PC-9 (cell line): Measurements from ENCODE around the gene WDR7.

Experiments used
- CTCF ChIP-seq: fragments of 200-600 bp; sonication (generic); conservative IDR thresholded peaks from 2 replicates; pipeline ENCODE4 v1.6.1; 2017; ENCODE audit warnings: mixed run types, antibody characterized with exemption, mild to moderate bottlenecking, moderate library complexity
- EZH2 ChIP-seq: fragments of 200-600 bp; sonication (generic); IDR thresholded peaks from 2 replicates; pipeline ENCODE4 v1.8.0; 2017; ENCODE audit warnings: antibody characterized with exemption, low read depth

GRCh38 chr18:56721491-56721890 is 70.3 kb downstream of the WDR7 start:
- TF ChIP-seq CTCF (no peak), EZH2 (no peak)
